Esophagus muscularis mucosa (tissue), 4 donors: ENCODE measurements around the gene OR4E2.

Experiments used
- CTCF ChIP-seq, 3 experiments: fragments of 200-600 bp in 2 of 3; fragments of 450-650 bp in 1 of 3; sonication (generic) in 2 of 3; IDR thresholded peaks; one replicate each; pipeline ENCODE4 v1.5.1; 2017 to 2019; ENCODE audit warnings: antibody characterized with exemption in 3 of 3, mild to moderate bottlenecking in 2 of 3, moderate library complexity in 1 of 3
- EP300 ChIP-seq: sonication (generic); formaldehyde crosslinking; IDR thresholded peaks from one replicate; pipeline ENCODE4 v1.6.1; 2017; ENCODE audit warnings: antibody characterized with exemption
- POLR2A ChIP-seq: fragments of 450-650 bp; IDR thresholded peaks from one replicate; pipeline ENCODE4 v1.6.1; 2017; ENCODE audit warnings: antibody characterized with exemption, moderate library complexity, mild to moderate bottlenecking, low read depth

GRCh38 chr14:21671371-21671770, 17.7 kb downstream of the OR4E2 start:
- TF ChIP-seq CTCF (IDR thresholded peaks at IDR 0.05) (no peak), POLR2A (no peak), EP300 (no peak)
